ENCODE measurements around the gene SPATA33. TPM values are rescaled to one million over a fixed set of nuclear protein-coding genes. Genes with fewer than 3 reads are reported as not detected.

SPATA33 gene
- total RNA-seq, 1 donor from 2014 or later, result 12.3 TPM

DNA sequence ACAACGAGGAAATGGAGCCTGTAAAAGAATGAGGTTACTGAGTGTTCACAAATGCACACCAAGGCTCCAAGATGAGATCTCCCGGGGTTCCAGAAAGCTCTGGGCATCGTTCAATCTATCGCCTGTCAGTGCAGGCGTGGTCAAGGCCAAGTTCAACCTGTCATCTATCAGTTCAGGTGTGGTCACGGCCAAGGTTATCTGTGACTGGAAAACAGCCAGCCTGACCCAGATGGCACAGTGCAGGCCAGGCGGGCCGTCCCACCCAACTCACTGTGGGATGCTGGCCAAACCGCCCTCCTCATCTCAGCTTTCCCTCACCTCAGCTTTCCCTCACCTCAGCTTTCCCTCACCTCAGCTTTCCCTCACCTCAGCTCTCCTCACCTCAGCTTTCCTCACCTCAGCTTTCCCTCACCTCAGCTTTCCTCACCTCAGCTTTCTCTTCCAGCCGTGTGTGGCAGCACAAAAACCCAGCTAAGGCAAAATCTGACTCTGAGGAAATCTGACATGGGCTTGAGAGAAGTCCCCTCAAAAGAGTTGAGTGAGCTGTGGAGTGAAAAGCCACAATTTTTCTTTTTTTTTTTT, 2.5 kb upstream of the SPATA33 start:
- H3K4me3 ChIP-seq (ENCODE audit: insufficient read depth, low read depth, low read length), result no peak overlapping the region
- H3K4me1 Mint-ChIP-seq (ENCODE audit: low read depth, unreplicated experiment), result peaks cover 9% of the 10 kb centered on the region
- H3K9me3 Mint-ChIP-seq (ENCODE audit: unreplicated experiment), result no peaks in the 10 kb centered on the region
- FAIRE-seq, result no peak
- no peaks in the 10 kb centered on the region for H3K27me3 Mint-ChIP-seq (ENCODE audit: low read depth, unreplicated experiment)
- peaks cover 46% of the 10 kb centered on the region for H4K20me1 ChIP-seq (ENCODE audit: insufficient read depth, low read length)
- peaks cover 12% of the 10 kb centered on the region for H3K4me1 ChIP-seq (ENCODE audit: insufficient read depth, low read length)
- H3K36me3 Mint-ChIP-seq (ENCODE audit: low read depth, unreplicated experiment), result peaks cover 5% of the 10 kb centered on the region
- H3K27me3 ChIP-seq (ENCODE audit: insufficient read depth, low read length), result no peaks in the 10 kb centered on the region
- no peaks in the 10 kb centered on the region for H3K9me3 ChIP-seq (ENCODE audit: insufficient read depth, low read depth, low read length)
- TF ChIP-seq, protein P1, sequence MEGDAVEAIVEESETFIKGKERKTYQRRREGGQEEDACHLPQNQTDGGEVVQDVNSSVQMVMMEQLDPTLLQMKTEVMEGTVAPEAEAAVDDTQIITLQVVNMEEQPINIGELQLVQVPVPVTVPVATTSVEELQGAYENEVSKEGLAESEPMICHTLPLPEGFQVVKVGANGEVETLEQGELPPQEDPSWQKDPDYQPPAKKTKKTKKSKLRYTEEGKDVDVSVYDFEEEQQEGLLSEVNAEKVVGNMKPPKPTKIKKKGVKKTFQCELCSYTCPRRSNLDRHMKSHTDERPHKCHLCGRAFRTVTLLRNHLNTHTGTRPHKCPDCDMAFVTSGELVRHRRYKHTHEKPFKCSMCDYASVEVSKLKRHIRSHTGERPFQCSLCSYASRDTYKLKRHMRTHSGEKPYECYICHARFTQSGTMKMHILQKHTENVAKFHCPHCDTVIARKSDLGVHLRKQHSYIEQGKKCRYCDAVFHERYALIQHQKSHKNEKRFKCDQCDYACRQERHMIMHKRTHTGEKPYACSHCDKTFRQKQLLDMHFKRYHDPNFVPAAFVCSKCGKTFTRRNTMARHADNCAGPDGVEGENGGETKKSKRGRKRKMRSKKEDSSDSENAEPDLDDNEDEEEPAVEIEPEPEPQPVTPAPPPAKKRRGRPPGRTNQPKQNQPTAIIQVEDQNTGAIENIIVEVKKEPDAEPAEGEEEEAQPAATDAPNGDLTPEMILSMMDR (IDR thresholded peaks at IDR 0.05; ENCODE audit: insufficient read depth, low read depth, low read length), result no peak
- TF ChIP-seq EZH2 (IDR thresholded peaks at IDR 0.05; ENCODE audit: insufficient read depth, low read length), result no peak
- no peak overlapping the region for H3K27ac Mint-ChIP-seq (ENCODE audit: unreplicated experiment)
- H3K27ac ChIP-seq (ENCODE audit: low read depth, low read length), result no peak overlapping the region
- peak overlapping the region; percentile 85 for H3K4me3 Mint-ChIP-seq (ENCODE audit: unreplicated experiment)
- H3K4me2 ChIP-seq (ENCODE audit: low read length), result no peak overlapping the region
- no peak for DNase-seq (ENCODE audit: low read depth)
- no peak overlapping the region for H3K9ac ChIP-seq (ENCODE audit: low read length)
- no peak overlapping the region for H2AFZ ChIP-seq (ENCODE audit: low read depth, low read length)
- H3K36me3 ChIP-seq (ENCODE audit: insufficient read depth, low read length), result no peaks in the 10 kb centered on the region
- H3K79me2 ChIP-seq (ENCODE audit: insufficient read depth, low read length), result peaks cover 76% of the 10 kb centered on the region

DNA sequence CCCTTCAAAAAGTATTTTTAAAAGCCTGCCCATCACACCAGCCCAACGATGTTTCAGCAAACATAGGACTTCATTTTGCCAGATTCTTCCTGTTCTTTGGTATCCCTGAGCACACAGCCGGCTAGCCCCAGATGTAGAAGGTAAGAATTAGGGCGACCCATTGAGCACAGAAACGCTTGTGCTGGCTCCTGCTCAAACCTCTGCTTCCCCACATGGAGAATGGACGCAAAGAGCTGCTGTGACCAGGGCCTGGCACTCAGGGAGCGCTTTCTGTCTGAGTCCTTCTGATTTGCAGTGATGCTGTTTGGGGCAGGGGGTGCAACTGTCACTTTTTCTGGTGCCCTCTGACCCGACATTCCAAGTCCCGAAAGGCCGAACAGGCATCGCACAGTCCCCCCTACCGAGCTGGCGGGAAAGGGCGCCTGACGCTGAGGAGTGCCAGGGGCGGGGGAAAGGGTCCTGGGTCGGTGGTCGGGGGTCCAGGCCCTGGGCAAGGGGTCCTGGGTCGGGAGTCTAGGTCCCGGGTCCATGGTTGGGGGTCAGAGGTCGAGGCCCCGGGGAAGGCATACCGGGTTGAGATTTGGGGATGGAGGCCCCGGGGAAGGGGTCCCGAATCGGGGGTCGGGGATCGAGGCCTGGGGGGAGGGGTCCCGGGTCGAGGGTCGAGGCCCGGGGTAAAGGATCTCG, 1.1 kb upstream of the SPATA33 start:
- H3K4me2 ChIP-seq (ENCODE audit: low read length), result peak overlapping the region; percentile 86
- peak overlapping the region; percentile 81 for H3K4me3 ChIP-seq (ENCODE audit: insufficient read depth, low read depth, low read length)
- H3K79me2 ChIP-seq (ENCODE audit: insufficient read depth, low read length), result peaks cover 81% of the 10 kb centered on the region
- no peak overlapping the region for H2AFZ ChIP-seq (ENCODE audit: low read depth, low read length)
- no peak for TF ChIP-seq EZH2 (IDR thresholded peaks at IDR 0.05; ENCODE audit: insufficient read depth, low read length)
- TF ChIP-seq, protein P1 (IDR thresholded peaks at IDR 0.05; ENCODE audit: insufficient read depth, low read depth, low read length), result no peak
- Mint-ChIP-seq H3K9me3 (ENCODE audit: unreplicated experiment) (peaks cover 4% of the 10 kb centered on the region), H3K27me3 (ENCODE audit: low read depth, unreplicated experiment) (no peaks in the 10 kb centered on the region), H3K27ac (ENCODE audit: unreplicated experiment) (peak overlapping the region; percentile 47), H3K4me3 (ENCODE audit: unreplicated experiment) (peak overlapping the region; percentile 85), H3K4me1 (ENCODE audit: low read depth, unreplicated experiment) (peaks cover 9% of the 10 kb centered on the region), H3K36me3 (ENCODE audit: low read depth, unreplicated experiment) (peaks cover 16% of the 10 kb centered on the region)
- H3K27me3 ChIP-seq (ENCODE audit: insufficient read depth, low read length), result no peaks in the 10 kb centered on the region
- H3K4me1 ChIP-seq (ENCODE audit: insufficient read depth, low read length), result peaks cover 12% of the 10 kb centered on the region
- DNase-seq (ENCODE audit: low read depth) (no peak), FAIRE-seq (no peak)
- peak overlapping the region; percentile 98 for H3K9ac ChIP-seq (ENCODE audit: low read length)
- no peaks in the 10 kb centered on the region for H3K36me3 ChIP-seq (ENCODE audit: insufficient read depth, low read length)
- H4K20me1 ChIP-seq (ENCODE audit: insufficient read depth, low read length), result peaks cover 43% of the 10 kb centered on the region
- H3K9me3 ChIP-seq (ENCODE audit: insufficient read depth, low read depth, low read length), result no peaks in the 10 kb centered on the region
- H3K27ac ChIP-seq (ENCODE audit: low read depth, low read length), result no peak overlapping the region

All from astrocyte (in vitro differentiated cells and primary cell).